ENCODE measurements around the gene THBS2. TPM values are rescaled to one million over a fixed set of nuclear protein-coding genes. Genes with fewer than 3 reads are reported as not detected.

Gene THBS2
- total and polyA plus RNA-seq, 2 of the 8 experiments (the other 6 are each of a cell fraction or from before 2014, with no cell fraction given) = 11.0 to 22.5 TPM

GRCh38 chr6:169168706-169169105 lies 84.9 kb downstream of the THBS2 start (continued):
- TF ChIP-seq CHD7 (IDR thresholded peaks at IDR 0.05; ENCODE audit: insufficient replicate concordance, low read length) (no peak), TBP (IDR thresholded peaks at IDR 0.05; ENCODE audit: low read depth, low read length) (no peak), CEBPB (IDR thresholded peaks at IDR 0.05; ENCODE audit: low read depth, low read length) (no peak), TEAD4 (IDR thresholded peaks at IDR 0.05; ENCODE audit: low read depth, low read length) (no peak)

Measured in H1 (cell line).